Rectal smooth muscle tissue (tissue), 1 donor: ENCODE data around the gene XRCC3.

Source experiments
- H3K27ac ChIP-seq: one replicate; pipeline ENCODE4 v1.7.0; 2013; ENCODE audit warnings: low read depth, low read length, inconsistent platforms
- H3K27me3 ChIP-seq: one replicate; pipeline ENCODE4 v1.7.0; 2013; ENCODE audit warnings: low read length; ENCODE audit not compliant: control insufficient read depth, insufficient read depth
- H3K36me3 ChIP-seq: one replicate; pipeline ENCODE4 v1.7.0; 2013; ENCODE audit warnings: low read length; ENCODE audit not compliant: control insufficient read depth, insufficient read depth
- H3K4me1 ChIP-seq: one replicate; pipeline ENCODE4 v1.7.0; 2013; ENCODE audit warnings: low read length; ENCODE audit not compliant: control insufficient read depth, insufficient read depth
- H3K4me3 ChIP-seq: one replicate; pipeline ENCODE4 v1.7.0; 2013; ENCODE audit warnings: low read length
- H3K9ac ChIP-seq: one replicate; pipeline ENCODE4 v1.7.0; 2013; ENCODE audit warnings: low read length

Gene XRCC3

DNA sequence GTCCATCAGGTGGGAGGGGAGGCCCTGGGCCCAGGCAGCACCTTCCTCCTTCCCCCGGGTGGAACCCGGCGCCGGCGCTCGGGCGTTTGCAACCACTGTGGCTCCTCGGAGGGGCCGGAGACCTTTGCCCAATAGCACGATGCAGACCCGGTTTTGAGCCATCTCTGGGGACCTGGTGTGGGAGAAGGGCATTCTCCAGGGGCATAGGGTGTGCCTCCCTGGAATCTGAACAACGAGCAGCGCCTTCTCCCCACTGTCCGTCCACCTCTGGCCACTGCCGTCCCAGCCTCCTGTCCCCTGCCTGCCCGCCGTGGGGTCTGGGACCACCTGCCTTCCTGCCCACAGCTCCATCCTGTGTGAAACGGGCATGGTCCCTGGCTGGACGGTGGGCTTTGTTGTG, 12.9 kb upstream of the XRCC3 start:
- no peak overlapping the region for H3K4me3 ChIP-seq
- H3K27ac ChIP-seq: no peak overlapping the region
- no peaks in the 10 kb centered on the region for H3K27me3 ChIP-seq
- no peak overlapping the region for H3K9ac ChIP-seq
- peaks cover 16% of the 10 kb centered on the region for H3K4me1 ChIP-seq
- peaks cover 26% of the 10 kb centered on the region for H3K36me3 ChIP-seq

DNA sequence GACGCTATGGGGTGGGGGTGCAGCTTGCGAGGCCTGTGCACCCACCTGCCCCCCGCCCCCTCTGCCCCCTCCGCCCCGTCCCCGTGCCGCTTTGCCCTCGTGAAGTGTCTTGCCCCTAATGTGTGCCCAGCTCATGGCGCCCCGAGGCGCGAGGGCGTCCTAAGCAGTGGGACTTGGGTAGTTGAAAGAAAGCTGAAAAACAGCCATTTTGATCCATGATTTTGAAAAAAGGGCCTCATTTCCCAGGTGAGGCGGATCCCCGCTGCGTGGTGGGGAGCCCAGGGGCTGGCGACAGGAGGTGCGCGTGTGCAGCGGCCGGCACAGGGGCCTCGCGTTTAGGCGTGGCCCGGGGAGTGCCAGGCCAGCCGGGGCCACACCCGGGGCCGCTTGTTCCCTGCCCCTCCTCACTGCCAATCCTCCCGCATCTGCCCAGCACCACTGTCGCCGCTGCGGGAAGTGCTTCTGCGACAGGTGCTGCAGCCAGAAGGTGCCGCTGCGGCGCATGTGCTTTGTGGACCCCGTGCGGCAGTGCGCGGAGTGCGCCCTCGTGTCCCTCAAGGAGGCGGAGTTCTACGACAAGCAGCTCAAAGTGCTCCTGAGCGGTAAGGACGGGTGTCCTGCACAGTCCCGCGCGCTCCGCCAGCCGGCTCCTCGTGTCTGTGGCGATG, 12.2 kb upstream of the XRCC3 start:
- no peak overlapping the region for H3K27ac ChIP-seq
- peaks cover 25% of the 10 kb centered on the region for H3K36me3 ChIP-seq
- H3K4me3 ChIP-seq: no peak overlapping the region
- H3K27me3 ChIP-seq: no peaks in the 10 kb centered on the region
- peaks cover 20% of the 10 kb centered on the region for H3K4me1 ChIP-seq
- no peak overlapping the region for H3K9ac ChIP-seq

DNA sequence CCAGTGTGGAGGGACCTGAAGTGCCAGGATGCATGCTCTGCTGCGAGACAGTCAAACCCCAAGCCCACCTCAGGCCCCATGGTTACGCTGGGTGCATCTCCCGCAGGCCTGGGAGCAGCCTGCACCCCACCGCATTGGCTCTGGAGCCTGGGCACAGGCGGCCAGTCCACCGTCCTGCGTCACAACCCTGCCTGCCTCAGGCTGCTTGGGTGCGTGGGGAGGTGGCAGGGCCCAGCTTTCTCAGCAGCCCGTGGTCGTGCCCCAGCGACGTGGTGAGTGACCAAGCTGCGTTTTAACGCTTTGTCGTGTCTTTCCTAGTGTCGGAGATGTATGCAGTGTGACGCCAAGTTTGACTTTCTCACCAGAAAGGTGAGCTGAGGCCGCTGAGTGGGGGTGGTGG, 11.2 kb upstream of the XRCC3 start:
- Histone ChIP-seq H3K27me3 (no peaks in the 10 kb centered on the region), H3K27ac (no peak overlapping the region), H3K36me3 (peaks cover 25% of the 10 kb centered on the region), H3K4me3 (no peak overlapping the region), H3K4me1 (peaks cover 20% of the 10 kb centered on the region), H3K9ac (no peak overlapping the region)

DNA sequence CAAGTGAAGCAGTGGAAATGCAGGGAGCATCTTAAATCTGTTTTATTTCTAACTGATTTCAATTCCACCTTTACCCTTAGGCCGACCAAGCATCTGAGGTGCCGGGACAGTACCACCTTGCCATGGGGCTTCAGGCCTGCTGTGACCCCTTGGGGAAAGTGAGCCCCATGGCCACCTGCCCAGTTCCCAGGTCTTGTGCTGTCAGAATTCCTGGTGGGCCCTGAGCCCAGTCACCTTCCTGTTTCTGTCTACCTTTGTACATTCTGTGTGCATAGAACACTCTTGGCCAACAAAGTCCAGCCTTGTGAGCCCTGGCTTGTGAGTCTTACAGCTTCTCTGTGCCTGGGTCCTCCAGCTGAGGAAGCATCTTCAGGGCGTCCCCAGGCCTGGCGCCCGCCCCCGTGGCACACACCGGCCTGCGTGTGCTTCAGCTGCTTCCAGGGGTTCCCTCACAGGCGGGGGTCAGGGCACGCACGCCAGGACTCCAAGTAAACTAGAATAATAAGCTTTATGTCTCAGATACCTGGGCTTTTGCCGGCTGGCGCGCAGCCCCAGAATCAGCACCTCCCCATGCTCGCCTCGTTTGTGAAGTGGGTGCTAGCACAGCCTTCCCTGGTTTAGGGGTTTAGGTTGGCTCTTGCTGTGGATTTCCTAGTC, 10.6 kb upstream of the XRCC3 start:
- H3K27me3 ChIP-seq: no peaks in the 10 kb centered on the region
- H3K4me1 ChIP-seq: peaks cover 20% of the 10 kb centered on the region
- no peak overlapping the region for H3K9ac ChIP-seq
- peaks cover 25% of the 10 kb centered on the region for H3K36me3 ChIP-seq
- H3K27ac ChIP-seq: no peak overlapping the region
- H3K4me3 ChIP-seq: no peak overlapping the region

DNA sequence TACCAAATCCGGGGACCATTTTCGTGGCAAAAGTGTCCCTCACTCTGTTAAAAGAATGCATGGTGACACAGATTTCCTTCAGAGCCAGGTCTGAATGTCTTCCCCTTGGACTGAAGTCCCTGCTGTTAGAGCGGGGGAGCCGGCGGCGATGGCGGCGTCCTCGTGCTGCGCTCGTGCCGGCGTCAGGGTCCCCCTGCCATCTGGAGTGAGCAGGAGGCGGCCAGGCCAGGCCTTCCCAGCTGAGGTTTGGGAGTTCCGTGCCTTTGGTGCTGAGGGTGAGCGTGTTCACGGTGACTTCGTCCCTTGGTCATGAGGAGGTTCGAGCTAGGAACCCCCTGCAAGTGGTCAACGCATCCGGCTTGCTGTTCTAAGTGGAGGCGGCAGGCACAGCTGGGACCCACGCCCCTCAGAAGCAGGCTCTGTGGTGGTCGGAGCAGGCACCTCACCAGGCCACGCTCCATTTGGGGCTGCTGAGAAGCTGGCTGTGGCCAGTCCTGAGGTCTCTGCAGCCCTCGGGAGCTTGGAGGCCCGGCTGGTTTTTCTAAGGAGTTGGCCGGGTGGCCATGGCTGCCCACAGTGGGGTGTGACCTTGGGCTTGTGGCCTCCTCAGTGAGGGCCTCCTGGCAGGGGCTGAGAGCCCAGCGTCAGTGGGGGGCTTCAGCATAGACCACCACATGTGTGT, 9.9 kb upstream of the XRCC3 start:
- peaks cover 20% of the 10 kb centered on the region for H3K4me1 ChIP-seq
- H3K9ac ChIP-seq: no peak overlapping the region
- peaks cover 20% of the 10 kb centered on the region for H3K36me3 ChIP-seq
- H3K27me3 ChIP-seq: no peaks in the 10 kb centered on the region
- H3K4me3 ChIP-seq: no peak overlapping the region
- no peak overlapping the region for H3K27ac ChIP-seq

DNA sequence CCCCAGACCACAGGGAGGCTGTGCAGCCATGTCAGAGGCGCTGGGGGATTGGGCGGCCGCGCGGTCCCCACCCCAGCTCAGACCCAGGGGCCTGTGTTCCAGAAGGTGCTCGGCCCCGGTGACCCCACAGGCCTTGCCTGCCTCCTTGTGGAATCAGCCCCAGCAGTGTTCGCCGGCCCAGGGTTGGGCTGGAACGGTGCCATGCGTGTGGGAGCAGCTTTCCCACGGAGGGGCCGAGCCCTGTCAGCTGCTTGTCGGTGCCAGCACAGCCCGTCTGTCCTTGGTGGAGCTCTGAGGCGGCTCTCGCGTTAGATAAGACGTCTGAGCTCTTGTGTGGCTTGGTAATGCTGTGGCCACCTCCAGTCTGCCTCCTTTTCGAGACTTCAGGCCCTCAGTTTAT, 8.9 kb upstream of the XRCC3 start:
- H3K9ac ChIP-seq: no peak overlapping the region
- peaks cover 20% of the 10 kb centered on the region for H3K4me1 ChIP-seq
- peak overlapping the region; percentile 76 for H3K27ac ChIP-seq
- H3K36me3 ChIP-seq: peaks cover 10% of the 10 kb centered on the region
- no peak overlapping the region for H3K4me3 ChIP-seq
- H3K27me3 ChIP-seq: no peaks in the 10 kb centered on the region

DNA sequence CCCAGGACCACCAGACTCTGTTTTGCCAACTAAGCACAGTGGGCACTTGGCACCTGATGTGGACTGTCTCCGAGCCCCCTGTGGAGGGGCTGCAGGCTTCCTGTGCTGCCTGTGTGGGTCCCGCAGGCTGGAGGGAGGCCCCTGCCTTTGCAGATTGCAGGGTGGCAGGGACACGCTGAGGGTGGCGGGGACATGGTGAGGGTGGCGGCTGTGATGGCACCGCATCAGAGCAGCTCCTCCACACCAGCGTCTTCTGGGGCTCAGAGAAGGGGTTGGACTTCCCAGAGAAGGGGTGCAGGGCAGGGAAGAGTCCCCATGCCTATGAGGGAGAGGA, 8.5 kb upstream of the XRCC3 start:
- Histone ChIP-seq H3K27me3 (no peaks in the 10 kb centered on the region), H3K27ac (peak overlapping the region; percentile 76), H3K9ac (no peak overlapping the region), H3K4me1 (peaks cover 22% of the 10 kb centered on the region), H3K4me3 (no peak overlapping the region), H3K36me3 (peaks cover 6% of the 10 kb centered on the region)

DNA sequence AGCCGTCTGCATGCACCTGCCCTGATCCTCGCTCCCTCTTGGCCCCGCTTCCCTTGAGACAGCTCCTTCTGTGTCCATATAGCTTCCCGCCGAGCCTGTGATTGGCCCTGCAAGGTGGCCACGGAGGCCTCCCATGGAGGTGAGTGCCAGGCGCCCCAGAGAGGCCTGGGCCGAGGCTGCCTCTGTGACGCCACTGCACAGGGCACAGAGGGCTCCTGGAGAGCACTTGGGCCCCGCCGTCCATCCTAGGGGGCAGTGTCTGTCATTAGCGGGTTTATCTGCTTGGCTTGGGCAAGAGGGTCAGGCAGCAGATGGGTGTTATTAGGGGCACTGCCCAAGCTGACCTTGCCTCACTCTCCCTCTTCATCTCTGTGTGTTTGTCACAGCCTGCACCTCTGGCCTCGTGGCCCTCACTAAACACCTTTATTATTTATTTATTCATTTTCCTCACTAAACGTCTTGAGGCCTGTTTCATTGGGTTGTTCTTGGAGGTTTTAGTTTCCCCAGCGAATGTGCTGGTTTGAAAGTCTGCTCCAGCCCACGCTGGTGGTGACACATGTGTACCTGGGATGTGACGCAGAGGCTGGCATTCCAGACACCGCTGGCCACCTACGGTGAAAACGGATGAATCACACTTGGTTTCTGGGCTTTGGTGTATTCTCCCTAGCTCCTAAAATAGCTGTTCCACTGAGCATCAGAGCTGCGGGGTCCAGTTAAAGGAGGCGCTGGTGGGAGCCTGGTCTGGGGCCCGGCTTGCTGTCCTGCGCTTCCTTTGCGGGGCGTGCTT, 6.3 kb upstream of the XRCC3 start:
- Histone ChIP-seq H3K9ac (no peak overlapping the region), H3K36me3 (no peaks in the 10 kb centered on the region), H3K27me3 (no peaks in the 10 kb centered on the region), H3K4me1 (peaks cover 29% of the 10 kb centered on the region), H3K27ac (no peak overlapping the region), H3K4me3 (no peak overlapping the region)

DNA sequence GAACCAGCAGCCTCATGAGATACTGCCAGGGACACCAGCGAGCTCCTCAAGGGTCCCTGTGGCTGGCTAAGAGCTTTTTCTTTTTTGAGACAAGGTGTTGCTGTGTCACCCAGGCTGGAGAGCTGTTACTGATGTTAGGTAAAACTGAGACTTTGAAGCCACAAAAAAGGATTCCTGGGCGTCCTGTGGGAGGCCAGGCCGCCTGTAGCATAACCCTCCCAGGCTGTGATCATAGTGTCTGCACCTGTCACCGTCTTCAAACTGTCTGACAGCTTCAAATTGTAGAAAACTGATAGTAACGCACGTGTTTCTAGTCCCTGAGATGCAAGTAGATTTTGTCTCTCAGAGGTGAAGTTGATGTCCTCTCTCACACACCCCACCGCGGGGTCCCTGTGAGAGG, 4.5 kb upstream of the XRCC3 start:
- Histone ChIP-seq H3K27me3 (no peaks in the 10 kb centered on the region), H3K4me1 (peaks cover 29% of the 10 kb centered on the region), H3K36me3 (no peaks in the 10 kb centered on the region), H3K9ac (no peak overlapping the region), H3K27ac (no peak overlapping the region), H3K4me3 (no peak overlapping the region)

DNA sequence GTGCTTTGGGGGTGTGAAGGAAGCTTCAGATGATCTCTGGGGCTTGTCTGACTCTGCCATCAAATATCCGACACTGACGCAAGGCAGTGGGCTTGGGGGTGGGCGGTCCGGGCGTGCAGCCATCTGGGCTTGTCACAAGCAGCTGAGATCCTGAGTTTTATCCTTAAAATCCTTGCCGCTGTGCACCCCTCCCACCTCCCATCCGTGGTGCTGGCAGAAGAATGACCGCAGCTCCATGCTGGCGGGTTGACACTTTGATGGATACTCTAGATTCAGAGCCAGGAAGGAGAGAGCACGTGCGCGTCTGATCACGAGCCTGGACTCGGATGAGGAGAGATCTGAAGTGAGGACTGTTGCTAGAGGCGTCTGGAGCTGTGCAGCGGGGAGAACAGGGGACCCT, 3.3 kb upstream of the XRCC3 start:
- no peak overlapping the region for H3K9ac ChIP-seq
- no peak overlapping the region for H3K27ac ChIP-seq
- H3K36me3 ChIP-seq: no peaks in the 10 kb centered on the region
- H3K4me3 ChIP-seq: peak overlapping the region; percentile 24
- H3K4me1 ChIP-seq: peaks cover 19% of the 10 kb centered on the region
- H3K27me3 ChIP-seq: no peaks in the 10 kb centered on the region

DNA sequence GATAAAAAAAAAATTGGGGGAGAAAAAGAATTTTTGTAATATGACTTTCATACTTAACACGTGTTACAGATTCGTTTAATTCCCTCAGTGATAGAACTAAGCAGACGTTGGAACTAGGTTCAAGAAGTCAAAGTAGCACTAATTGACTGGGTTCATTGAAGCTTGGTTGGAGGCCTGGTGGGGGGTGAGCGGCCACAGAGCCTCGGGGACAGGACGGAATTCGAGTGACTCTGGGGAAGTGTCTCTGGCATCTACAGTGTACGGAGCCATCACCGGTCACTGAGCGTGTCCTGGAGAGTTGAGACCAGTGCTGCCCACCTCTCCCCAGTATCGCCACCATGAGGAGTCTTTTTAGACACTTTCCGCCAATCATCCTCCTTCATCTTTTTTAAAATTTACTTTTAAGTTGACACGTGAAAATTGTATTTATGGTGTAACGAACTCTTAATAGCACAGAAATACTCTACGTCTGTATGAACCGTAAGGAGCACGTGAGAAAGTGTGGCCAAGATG, 1.7 kb upstream of the XRCC3 start:
- no peaks in the 10 kb centered on the region for H3K27me3 ChIP-seq
- no peaks in the 10 kb centered on the region for H3K36me3 ChIP-seq
- peak overlapping the region; percentile 1 for H3K4me3 ChIP-seq
- no peak overlapping the region for H3K27ac ChIP-seq
- no peak overlapping the region for H3K9ac ChIP-seq
- H3K4me1 ChIP-seq: peaks cover 11% of the 10 kb centered on the region

DNA sequence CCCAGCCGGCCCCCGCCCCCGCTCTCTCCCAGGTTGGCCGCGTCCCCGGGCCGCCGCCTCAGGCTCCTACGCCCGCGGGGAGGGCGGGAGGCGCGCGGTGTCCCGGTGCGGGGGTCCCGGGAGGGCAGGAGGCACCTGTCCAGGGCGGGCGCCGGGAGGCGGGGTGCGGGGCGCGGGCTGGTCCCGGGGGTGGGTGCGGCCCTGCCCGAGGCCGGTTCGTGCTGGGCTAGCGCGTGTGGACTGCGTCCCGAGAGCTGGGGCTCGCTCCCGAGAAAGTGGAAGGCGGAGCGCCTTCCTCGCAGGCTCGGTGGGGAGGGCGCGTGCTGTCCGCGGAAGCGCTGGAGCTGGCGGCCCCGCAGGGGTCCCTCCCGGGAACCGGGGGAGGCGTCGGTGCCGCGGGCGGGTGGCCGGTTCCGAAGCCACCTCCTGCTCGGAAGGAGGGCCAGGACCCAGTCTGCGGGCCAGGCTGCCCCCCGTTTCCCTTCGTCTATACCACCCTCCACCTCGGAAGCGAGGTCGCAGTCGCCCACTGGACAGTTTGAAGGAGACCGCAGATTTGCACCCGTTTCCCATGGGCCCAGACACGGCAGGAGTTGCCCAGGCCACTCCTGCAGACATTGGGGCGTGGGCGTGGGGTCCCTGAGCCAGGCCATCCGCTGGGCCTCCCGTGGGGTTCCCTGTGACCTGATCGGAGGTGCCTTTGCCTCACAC, 995 bp upstream of the XRCC3 start:
- H3K27me3 ChIP-seq: no peaks in the 10 kb centered on the region
- H3K27ac ChIP-seq: peak overlapping the region; percentile 87
- peak overlapping the region; percentile 24 for H3K9ac ChIP-seq
- H3K4me3 ChIP-seq: peak overlapping the region; percentile 74
- peaks cover 11% of the 10 kb centered on the region for H3K4me1 ChIP-seq
- H3K36me3 ChIP-seq: no peaks in the 10 kb centered on the region
